Measurements from ENCODE around the gene PASK. TPM values are rescaled to one million over a fixed set of nuclear protein-coding genes. Genes with fewer than 3 reads are reported as not detected.

Gene PASK
- total and polyA plus RNA-seq, 4 experiments from 2014 or later, result 38.2 to 309 (median 170) TPM

GRCh38 chr2:241191081-241191480 lies 41.8 kb upstream of the PASK start:
- Mint-ChIP-seq H3K4me1 (no peaks in the 10 kb centered on the region), H3K36me3 (no peaks in the 10 kb centered on the region), H3K4me3 (no peak overlapping the region), H3K27ac (no peak overlapping the region), H3K27me3 (no peaks in the 10 kb centered on the region), H3K9me3 (no peaks in the 10 kb centered on the region)
- no peaks in the 10 kb centered on the region for H3K27me3 ChIP-seq (ENCODE audit: insufficient read depth, low read length)
- ChIA-PET POLR2A (ENCODE audit: partially characterized antibody) (no interaction called here), CTCF (ENCODE audit: partially characterized antibody) (no interaction called here)
- H3K36me3 ChIP-seq (ENCODE audit: insufficient read depth, low read length), result no peaks in the 10 kb centered on the region
- no peaks in the 10 kb centered on the region for H3K9me3 ChIP-seq (ENCODE audit: control insufficient read depth in 1 of 2, low read length in 2 of 2)
- H3K4me3 ChIP-seq (ENCODE audit: low read length in 2 of 2), result no peak overlapping the region
- H3K4me1 ChIP-seq (ENCODE audit: insufficient read depth, low read length), result no peaks in the 10 kb centered on the region
- intact Hi-C loops (cut with micrococcal nuclease), result no loop called here
- H3K27ac ChIP-seq (ENCODE audit: low read depth, low read length), result no peak overlapping the region
- DNase-seq, result no peak

- Mint-ChIP-seq H3K36me3 (no peaks in the 10 kb centered on the region), H3K4me3 (no peak overlapping the region), H3K27me3 (no peaks in the 10 kb centered on the region), H3K4me1 (no peaks in the 10 kb centered on the region), H3K27ac (no peak overlapping the region), H3K9me3 (no peaks in the 10 kb centered on the region)
- Histone ChIP-seq H3K4me3 (ENCODE audit: low read length in 2 of 2) (no peak overlapping the region), H3K9me3 (ENCODE audit: control insufficient read depth in 1 of 2, low read length in 2 of 2) (no peaks in the 10 kb centered on the region), H3K36me3 (ENCODE audit: insufficient read depth, low read length) (no peaks in the 10 kb centered on the region), H3K4me1 (ENCODE audit: insufficient read depth, low read length) (no peaks in the 10 kb centered on the region), H3K27ac (ENCODE audit: low read depth, low read length) (no peak overlapping the region), H3K27me3 (ENCODE audit: insufficient read depth, low read length) (no peaks in the 10 kb centered on the region)
- ChIA-PET POLR2A (ENCODE audit: partially characterized antibody) (no interaction called here), CTCF (ENCODE audit: partially characterized antibody) (no interaction called here)
- no peak for DNase-seq
- intact Hi-C loops (cut with micrococcal nuclease), result no loop called here
Observed at GRCh38 chr2:241190291-241190981, 41.2 kb upstream of the PASK start.

- no peaks in the 10 kb centered on the region for H3K4me1 ChIP-seq (ENCODE audit: insufficient read depth, low read length)
- ChIA-PET POLR2A (ENCODE audit: partially characterized antibody) (interaction anchor here (1.5 kb wide), 1 partner anchor 10 kb away, joined by 5 read pairs; no protein-coding TSS in a partner anchor), CTCF (ENCODE audit: partially characterized antibody) (no interaction called here)
- DNase-seq, result no peak
- no peak overlapping the region for H3K27ac Mint-ChIP-seq
- H3K9me3 Mint-ChIP-seq, result no peaks in the 10 kb centered on the region
- H3K4me3 Mint-ChIP-seq, result no peak overlapping the region
- no peaks in the 10 kb centered on the region for H3K36me3 ChIP-seq (ENCODE audit: insufficient read depth, low read length)
- H3K36me3 Mint-ChIP-seq, result no peaks in the 10 kb centered on the region
- H3K27me3 Mint-ChIP-seq, result no peaks in the 10 kb centered on the region
- H3K9me3 ChIP-seq (ENCODE audit: control insufficient read depth in 1 of 2, low read length in 2 of 2), result no peaks in the 10 kb centered on the region
- intact Hi-C loops (cut with micrococcal nuclease), result no loop called here
- no peaks in the 10 kb centered on the region for H3K27me3 ChIP-seq (ENCODE audit: insufficient read depth, low read length)
- no peak overlapping the region for H3K27ac ChIP-seq (ENCODE audit: low read depth, low read length)
- no peak overlapping the region for H3K4me3 ChIP-seq (ENCODE audit: low read length in 2 of 2)
- H3K4me1 Mint-ChIP-seq, result no peaks in the 10 kb centered on the region
Observed at GRCh38 chr2:241189856-241190201, 40.6 kb upstream of the PASK start.

GRCh38 chr2:241189093-241189855 lies 40.0 kb upstream of the PASK start:
- H3K4me3 ChIP-seq (ENCODE audit: low read length in 2 of 2), result no peak overlapping the region
- H3K27ac ChIP-seq (ENCODE audit: low read depth, low read length), result no peak overlapping the region
- no peak overlapping the region for H3K4me3 Mint-ChIP-seq
- no peaks in the 10 kb centered on the region for H3K36me3 Mint-ChIP-seq
- no peaks in the 10 kb centered on the region for H3K27me3 ChIP-seq (ENCODE audit: insufficient read depth, low read length)
- H3K9me3 ChIP-seq (ENCODE audit: control insufficient read depth in 1 of 2, low read length in 2 of 2), result no peaks in the 10 kb centered on the region
- CTCF ChIA-PET (ENCODE audit: partially characterized antibody), result no interaction called here
- H3K27ac Mint-ChIP-seq, result no peak overlapping the region
- H3K4me1 ChIP-seq (ENCODE audit: insufficient read depth, low read length), result no peaks in the 10 kb centered on the region
- DNase-seq, result no peak
- H3K27me3 Mint-ChIP-seq, result no peaks in the 10 kb centered on the region
- H3K4me1 Mint-ChIP-seq, result no peaks in the 10 kb centered on the region
- no peaks in the 10 kb centered on the region for H3K9me3 Mint-ChIP-seq
- no peaks in the 10 kb centered on the region for H3K36me3 ChIP-seq (ENCODE audit: insufficient read depth, low read length)
- intact Hi-C loops (cut with micrococcal nuclease), result no loop called here
- POLR2A ChIA-PET (ENCODE audit: partially characterized antibody), result interaction anchor here (1.5 kb wide), 1 partner anchor 9 kb away, joined by 5 read pairs; no protein-coding TSS in a partner anchor

- Histone ChIP-seq H3K36me3 (ENCODE audit: insufficient read depth, low read length) (peaks cover 1% of the 10 kb centered on the region), H3K9me3 (ENCODE audit: control insufficient read depth in 1 of 2, low read length in 2 of 2) (no peaks in the 10 kb centered on the region), H3K27me3 (ENCODE audit: insufficient read depth, low read length) (no peaks in the 10 kb centered on the region), H3K4me3 (ENCODE audit: low read length in 2 of 2) (no peak within 1 kb of the TSS), H3K4me1 (ENCODE audit: insufficient read depth, low read length) (no peaks in the 10 kb centered on the region), H3K27ac (ENCODE audit: low read depth, low read length) (no peak within 1 kb of the TSS)
- DNase-seq, result no peak
- Mint-ChIP-seq H3K36me3 (peaks cover 0 to 2% of the 10 kb centered on the region in 2 donors), H3K4me3 (no peak within 1 kb of the TSS), H3K27me3 (no peaks in the 10 kb centered on the region), H3K4me1 (no peaks in the 10 kb centered on the region), H3K27ac (no peak within 1 kb of the TSS), H3K9me3 (no peaks in the 10 kb centered on the region)
- ChIA-PET POLR2A (ENCODE audit: partially characterized antibody) (interaction anchor here (1.5 kb wide), 1 partner anchor 9 kb away, joined by 5 read pairs; no protein-coding TSS in a partner anchor), CTCF (ENCODE audit: partially characterized antibody) (no interaction called here)
- intact Hi-C loops (cut with micrococcal nuclease), result no loop called here
Observed at GRCh38 chr2:241188361-241189092, 39.3 kb upstream of the PASK start, which contains the start of gene ANO7. Gene ANO7, plus strand, starts transcription at chr2:241188677. Its CDS starts 1,387 bp downstream, at chr2:241190064.

- H3K27ac ChIP-seq (ENCODE audit: low read depth, low read length), result no peak overlapping the region
- peaks cover 7% of the 10 kb centered on the region for H3K36me3 ChIP-seq (ENCODE audit: insufficient read depth, low read length)
- DNase-seq, result no peak
- H3K27me3 Mint-ChIP-seq, result no peaks in the 10 kb centered on the region
- no peaks in the 10 kb centered on the region for H3K4me1 Mint-ChIP-seq
- no peaks in the 10 kb centered on the region for H3K4me1 ChIP-seq (ENCODE audit: insufficient read depth, low read length)
- intact Hi-C loops (cut with micrococcal nuclease), result no loop called here
- peaks cover 2 to 4% of the 10 kb centered on the region in 2 donors for H3K36me3 Mint-ChIP-seq
- ChIA-PET POLR2A (ENCODE audit: partially characterized antibody) (no interaction called here), CTCF (ENCODE audit: partially characterized antibody) (no interaction called here)
- H3K9me3 ChIP-seq (ENCODE audit: control insufficient read depth in 1 of 2, low read length in 2 of 2), result no peaks in the 10 kb centered on the region
- H3K9me3 Mint-ChIP-seq, result no peaks in the 10 kb centered on the region
- no peak overlapping the region for H3K27ac Mint-ChIP-seq
- H3K27me3 ChIP-seq (ENCODE audit: insufficient read depth, low read length), result no peaks in the 10 kb centered on the region
- no peak overlapping the region for H3K4me3 ChIP-seq (ENCODE audit: low read length in 2 of 2)
- no peak overlapping the region for H3K4me3 Mint-ChIP-seq
Observed at GRCh38 chr2:241187918-241188234, 38.6 kb upstream of the PASK start.

- peaks cover 7 to 10% of the 10 kb centered on the region in 2 donors for H3K36me3 Mint-ChIP-seq
- H3K27ac Mint-ChIP-seq, result no peak overlapping the region
- Histone ChIP-seq H3K27me3 (ENCODE audit: insufficient read depth, low read length) (no peaks in the 10 kb centered on the region), H3K36me3 (ENCODE audit: insufficient read depth, low read length) (peaks cover 10% of the 10 kb centered on the region), H3K4me1 (ENCODE audit: insufficient read depth, low read length) (no peaks in the 10 kb centered on the region), H3K27ac (ENCODE audit: low read depth, low read length) (no peak overlapping the region), H3K4me3 (ENCODE audit: low read length in 2 of 2) (no peak overlapping the region), H3K9me3 (ENCODE audit: control insufficient read depth in 1 of 2, low read length in 2 of 2) (no peaks in the 10 kb centered on the region)
- POLR2A ChIA-PET (ENCODE audit: partially characterized antibody), result no interaction called here
- H3K4me3 Mint-ChIP-seq, result no peak overlapping the region
- CTCF ChIA-PET (ENCODE audit: partially characterized antibody), result no interaction called here
- intact Hi-C loops (cut with micrococcal nuclease), result no loop called here
- no peaks in the 10 kb centered on the region for H3K27me3 Mint-ChIP-seq
- no peaks in the 10 kb centered on the region for H3K9me3 Mint-ChIP-seq
- no peaks in the 10 kb centered on the region for H3K4me1 Mint-ChIP-seq
- no peak for DNase-seq
Observed at GRCh38 chr2:241187101-241187917, 38.0 kb upstream of the PASK start.

All from CD4-positive, alpha-beta memory T cell (primary cell).